Measurements from ENCODE around the gene PNPLA3.

The PNPLA3 gene

DNA sequence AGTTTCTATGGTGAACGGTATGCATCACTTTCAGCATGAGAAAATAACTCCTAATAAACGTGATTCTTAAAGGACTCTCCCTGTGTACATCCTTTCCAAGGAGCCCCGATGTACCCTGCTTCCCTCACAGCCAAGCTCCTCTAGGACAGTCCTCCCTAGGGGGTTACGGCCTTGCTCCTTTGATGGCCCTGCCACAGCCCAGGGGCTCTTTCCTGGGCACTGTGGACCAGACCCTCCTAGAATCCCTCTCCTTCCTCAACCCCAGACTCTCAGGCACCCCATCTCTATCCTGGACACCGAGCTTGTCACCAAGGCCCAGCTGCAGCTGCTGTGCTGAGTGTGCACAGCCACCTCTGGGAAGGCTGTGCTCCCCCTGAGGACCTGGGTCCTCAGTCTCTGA is 27.8 kb downstream of the PNPLA3 start:
- H3K9me3 ChIP-seq (ENCODE audit: control insufficient read depth, insufficient read depth, low read depth, low read length): no peaks in the 10 kb centered on the region
- no peak overlapping the region for H3K27ac ChIP-seq (ENCODE audit: low read depth, low read length)
- H3K36me3 ChIP-seq (ENCODE audit: control insufficient read depth, insufficient read depth, low read length): peaks cover 18% of the 10 kb centered on the region
- H3K4me3 ChIP-seq (ENCODE audit: low read depth, low read length): no peak overlapping the region
- no peak overlapping the region for H3K9ac ChIP-seq (ENCODE audit: low read length)
- H3K4me1 ChIP-seq (ENCODE audit: control insufficient read depth, insufficient read depth, low read length): peaks cover 11% of the 10 kb centered on the region
- H3K27me3 ChIP-seq (ENCODE audit: control insufficient read depth, insufficient read depth, low read length): no peaks in the 10 kb centered on the region

DNA sequence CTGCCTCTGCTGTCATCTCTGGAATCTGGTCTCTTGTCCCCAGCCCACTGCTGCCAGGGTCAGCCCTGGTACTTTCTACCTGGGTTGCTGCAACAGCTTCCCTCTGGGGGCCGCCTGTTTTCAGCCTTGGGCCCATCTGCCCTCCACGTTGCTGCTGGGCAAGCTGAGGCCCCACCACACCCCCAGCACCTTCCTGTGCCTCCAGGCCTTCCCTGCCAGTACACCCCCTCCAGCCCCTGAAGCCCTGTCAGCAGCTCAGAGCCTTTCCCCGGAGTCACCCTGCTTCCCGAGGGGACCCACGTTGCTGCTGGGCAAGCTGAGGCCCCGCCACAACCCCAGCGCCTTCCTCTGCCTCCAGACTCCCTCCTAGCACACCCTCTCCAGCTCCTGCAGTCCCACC is 28.4 kb downstream of the PNPLA3 start:
- Histone ChIP-seq H3K27ac (ENCODE audit: low read depth, low read length) (no peak overlapping the region), H3K9me3 (ENCODE audit: control insufficient read depth, insufficient read depth, low read depth, low read length) (no peaks in the 10 kb centered on the region), H3K4me1 (ENCODE audit: control insufficient read depth, insufficient read depth, low read length) (peaks cover 16% of the 10 kb centered on the region), H3K4me3 (ENCODE audit: low read depth, low read length) (no peak overlapping the region), H3K27me3 (ENCODE audit: control insufficient read depth, insufficient read depth, low read length) (no peaks in the 10 kb centered on the region), H3K36me3 (ENCODE audit: control insufficient read depth, insufficient read depth, low read length) (peaks cover 14% of the 10 kb centered on the region), H3K9ac (ENCODE audit: low read length) (no peak overlapping the region)

DNA sequence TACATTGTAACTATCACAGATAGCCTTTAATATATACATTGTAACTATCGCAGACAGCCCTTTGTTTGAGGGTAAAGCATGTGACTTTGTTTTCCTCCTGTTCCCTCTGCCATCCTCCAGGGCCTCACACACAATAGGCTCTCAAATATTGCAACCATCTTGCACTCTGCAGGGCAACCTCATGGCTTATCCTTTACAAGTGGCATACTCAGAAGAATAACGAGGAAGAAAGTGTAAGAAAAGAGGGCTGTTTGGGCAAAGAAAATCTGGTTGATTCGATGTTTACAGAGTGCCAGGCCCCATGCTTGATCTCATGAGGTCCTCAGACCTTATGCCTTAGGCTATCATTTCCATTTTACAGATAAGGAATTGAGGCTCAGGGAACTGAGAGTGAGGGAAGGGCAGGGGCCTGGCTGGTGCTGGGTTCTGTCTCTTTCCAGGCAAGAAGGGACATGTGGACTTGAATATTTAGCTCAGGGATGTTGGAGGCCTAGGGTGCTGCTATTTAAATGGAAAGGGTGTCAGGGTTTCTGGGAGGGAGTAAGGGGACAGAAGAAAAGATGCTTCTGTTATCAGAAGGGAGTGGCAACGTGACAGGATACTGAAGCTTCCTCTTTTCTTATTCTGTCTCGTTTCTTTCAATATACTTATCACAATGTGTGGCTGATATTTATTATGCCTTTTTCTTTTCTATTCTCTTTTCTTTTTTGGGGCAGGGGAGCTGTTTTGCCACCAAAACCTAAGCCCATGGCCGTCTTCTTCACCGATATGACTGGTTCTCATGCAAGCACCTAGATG is 30.6 kb downstream of the PNPLA3 start:
- peak overlapping the region; percentile 79 for H3K9ac ChIP-seq (ENCODE audit: low read length)
- peak overlapping the region; percentile 92 for H3K4me3 ChIP-seq (ENCODE audit: low read depth, low read length)
- H3K4me1 ChIP-seq (ENCODE audit: control insufficient read depth, insufficient read depth, low read length): peaks cover 20% of the 10 kb centered on the region
- H3K27ac ChIP-seq (ENCODE audit: low read depth, low read length): no peak overlapping the region
- no peaks in the 10 kb centered on the region for H3K27me3 ChIP-seq (ENCODE audit: control insufficient read depth, insufficient read depth, low read length)
- H3K36me3 ChIP-seq (ENCODE audit: control insufficient read depth, insufficient read depth, low read length): peaks cover 4% of the 10 kb centered on the region; the same call in 1 of the 2 replicates
- no peaks in the 10 kb centered on the region for H3K9me3 ChIP-seq (ENCODE audit: control insufficient read depth, insufficient read depth, low read depth, low read length)

GRCh38 chr22:43955040-43955882 is 31.7 kb downstream of the PNPLA3 start, which contains the start of gene SAMM50:
TSS of gene SAMM50 (plus strand) at chr22:43955442. CDS start at chr22:43955578, 136 bp downstream.
- H3K9ac ChIP-seq (ENCODE audit: low read length): peak within 1 kb of the TSS; percentile 79
- no peaks in the 10 kb centered on the region for H3K9me3 ChIP-seq (ENCODE audit: control insufficient read depth, insufficient read depth, low read depth, low read length)
- peak within 1 kb of the TSS; percentile 73; the same call in 1 of the 2 replicates for H3K27ac ChIP-seq (ENCODE audit: low read depth, low read length)
- no peaks in the 10 kb centered on the region for H3K27me3 ChIP-seq (ENCODE audit: control insufficient read depth, insufficient read depth, low read length)
- H3K36me3 ChIP-seq (ENCODE audit: control insufficient read depth, insufficient read depth, low read length): no peaks in the 10 kb centered on the region
- H3K4me1 ChIP-seq (ENCODE audit: control insufficient read depth, insufficient read depth, low read length): peaks cover 20% of the 10 kb centered on the region
- H3K4me3 ChIP-seq (ENCODE audit: low read depth, low read length): peak within 1 kb of the TSS; percentile 92

GRCh38 chr22:43955883-43956782 is 32.5 kb downstream of the PNPLA3 start:
- peaks cover 20% of the 10 kb centered on the region for H3K4me1 ChIP-seq (ENCODE audit: control insufficient read depth, insufficient read depth, low read length)
- peak overlapping the region; percentile 79 for H3K9ac ChIP-seq (ENCODE audit: low read length)
- H3K4me3 ChIP-seq (ENCODE audit: low read depth, low read length): peak overlapping the region; percentile 92
- peak overlapping the region; percentile 73; the same call in 1 of the 2 replicates for H3K27ac ChIP-seq (ENCODE audit: low read depth, low read length)
- H3K36me3 ChIP-seq (ENCODE audit: control insufficient read depth, insufficient read depth, low read length): no peaks in the 10 kb centered on the region
- no peaks in the 10 kb centered on the region for H3K27me3 ChIP-seq (ENCODE audit: control insufficient read depth, insufficient read depth, low read length)
- no peaks in the 10 kb centered on the region for H3K9me3 ChIP-seq (ENCODE audit: control insufficient read depth, insufficient read depth, low read depth, low read length)

DNA sequence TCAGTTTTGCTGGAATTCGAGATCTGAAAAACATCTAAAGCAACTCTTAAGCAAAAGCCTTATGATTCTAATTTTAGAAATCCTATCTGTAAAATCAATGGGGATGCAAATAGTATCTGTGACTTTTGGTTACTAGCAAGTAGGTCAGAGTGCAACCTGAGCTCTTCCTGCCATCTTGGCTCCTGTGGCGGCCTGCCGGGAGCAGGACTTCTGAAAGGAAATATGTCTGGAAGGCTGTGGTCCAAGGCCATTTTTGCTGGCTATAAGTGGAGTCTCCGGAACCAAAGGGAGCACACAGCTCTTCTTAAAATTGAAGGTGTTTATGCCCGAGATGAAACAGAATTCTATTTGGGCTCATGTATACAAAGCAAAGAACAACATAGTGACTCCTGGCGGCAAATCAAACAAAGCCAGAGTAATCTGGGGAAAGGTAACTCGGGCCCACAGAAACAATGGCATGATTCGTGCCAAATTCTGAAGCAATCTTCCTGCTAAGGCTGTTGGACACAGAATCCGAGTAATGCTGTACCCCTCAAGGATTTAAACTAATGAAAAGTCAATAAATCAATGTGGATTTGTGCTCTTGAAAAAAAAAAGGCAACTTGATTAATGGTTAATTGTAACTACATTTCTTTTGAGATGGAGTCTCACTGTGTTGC is 33.3 kb downstream of the PNPLA3 start:
- H3K9me3 ChIP-seq (ENCODE audit: control insufficient read depth, insufficient read depth, low read depth, low read length): no peaks in the 10 kb centered on the region
- H3K27me3 ChIP-seq (ENCODE audit: control insufficient read depth, insufficient read depth, low read length): no peaks in the 10 kb centered on the region
- H3K36me3 ChIP-seq (ENCODE audit: control insufficient read depth, insufficient read depth, low read length): no peaks in the 10 kb centered on the region
- peak overlapping the region; percentile 92 for H3K4me3 ChIP-seq (ENCODE audit: low read depth, low read length)
- peaks cover 20% of the 10 kb centered on the region for H3K4me1 ChIP-seq (ENCODE audit: control insufficient read depth, insufficient read depth, low read length)
- no peak overlapping the region for H3K27ac ChIP-seq (ENCODE audit: low read depth, low read length)
- H3K9ac ChIP-seq (ENCODE audit: low read length): no peak overlapping the region

- H3K27ac ChIP-seq (ENCODE audit: low read depth, low read length): no peak overlapping the region
- no peak overlapping the region for H3K9ac ChIP-seq (ENCODE audit: low read length)
Measured at GRCh38 chr22:43957871-43958270, 34.3 kb downstream of the PNPLA3 start.

GRCh38 chr22:43964314-43964857 is 40.8 kb downstream of the PNPLA3 start:
- Histone ChIP-seq H3K27me3 (ENCODE audit: control insufficient read depth, insufficient read depth, low read length) (no peaks in the 10 kb centered on the region), H3K9ac (ENCODE audit: low read length) (no peak overlapping the region), H3K36me3 (ENCODE audit: control insufficient read depth, insufficient read depth, low read length) (peaks cover 56% of the 10 kb centered on the region), H3K4me1 (ENCODE audit: control insufficient read depth, insufficient read depth, low read length) (no peaks in the 10 kb centered on the region), H3K4me3 (ENCODE audit: low read depth, low read length) (no peak overlapping the region), H3K9me3 (ENCODE audit: control insufficient read depth, insufficient read depth, low read depth, low read length) (no peaks in the 10 kb centered on the region), H3K27ac (ENCODE audit: low read depth, low read length) (no peak overlapping the region)

More at GRCh38 chr22:43957871-43958270, 34.3 kb downstream of the PNPLA3 start:
- Histone ChIP-seq H3K4me3 (ENCODE audit: low read depth, low read length) (no peak overlapping the region), H3K4me1 (ENCODE audit: control insufficient read depth, insufficient read depth, low read length) (peaks cover 20% of the 10 kb centered on the region), H3K36me3 (ENCODE audit: control insufficient read depth, insufficient read depth, low read length) (peaks cover under 1% of the 10 kb centered on the region; the same call in 1 of the 2 replicates), H3K9me3 (ENCODE audit: control insufficient read depth, insufficient read depth, low read depth, low read length) (no peaks in the 10 kb centered on the region), H3K27me3 (ENCODE audit: control insufficient read depth, insufficient read depth, low read length) (no peaks in the 10 kb centered on the region)

DNA sequence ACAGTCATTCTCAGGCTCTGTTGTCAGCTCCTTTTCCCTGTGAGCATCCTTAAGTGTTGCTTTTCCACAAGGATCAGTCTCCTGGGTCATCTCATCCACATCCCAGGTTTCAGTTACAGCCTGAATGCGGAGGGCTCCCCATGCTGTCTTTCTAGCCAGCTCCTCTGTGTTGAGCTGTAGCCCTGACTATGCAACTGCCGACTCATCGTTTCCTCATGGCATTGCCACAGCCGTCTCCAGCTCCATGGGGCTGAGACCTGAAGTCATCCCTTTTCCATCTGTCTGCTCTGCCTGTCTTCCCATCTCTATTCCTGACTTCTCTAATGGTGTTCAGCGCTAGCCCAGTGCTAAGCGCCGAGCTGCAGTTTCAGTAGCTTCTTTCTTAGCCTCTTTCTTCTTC is 43.5 kb downstream of the PNPLA3 start:
- peaks cover 76% of the 10 kb centered on the region for H3K36me3 ChIP-seq (ENCODE audit: control insufficient read depth, insufficient read depth, low read length)
- no peak overlapping the region for H3K9ac ChIP-seq (ENCODE audit: low read length)
- no peaks in the 10 kb centered on the region for H3K9me3 ChIP-seq (ENCODE audit: control insufficient read depth, insufficient read depth, low read depth, low read length)
- no peaks in the 10 kb centered on the region for H3K27me3 ChIP-seq (ENCODE audit: control insufficient read depth, insufficient read depth, low read length)
- no peak overlapping the region for H3K27ac ChIP-seq (ENCODE audit: low read depth, low read length)
- no peaks in the 10 kb centered on the region for H3K4me1 ChIP-seq (ENCODE audit: control insufficient read depth, insufficient read depth, low read length)
- no peak overlapping the region for H3K4me3 ChIP-seq (ENCODE audit: low read depth, low read length)

- H3K36me3 ChIP-seq (ENCODE audit: control insufficient read depth, insufficient read depth, low read length): peaks cover 84% of the 10 kb centered on the region
Measured at GRCh38 chr22:43968614-43969013, 45.0 kb downstream of the PNPLA3 start.

More at GRCh38 chr22:43968614-43969013, 45.0 kb downstream of the PNPLA3 start:
- no peak overlapping the region for H3K4me3 ChIP-seq (ENCODE audit: low read depth, low read length)
- no peak overlapping the region for H3K27ac ChIP-seq (ENCODE audit: low read depth, low read length)
- no peaks in the 10 kb centered on the region for H3K27me3 ChIP-seq (ENCODE audit: control insufficient read depth, insufficient read depth, low read length)
- no peak overlapping the region for H3K9ac ChIP-seq (ENCODE audit: low read length)
- no peaks in the 10 kb centered on the region for H3K9me3 ChIP-seq (ENCODE audit: control insufficient read depth, insufficient read depth, low read depth, low read length)
- H3K4me1 ChIP-seq (ENCODE audit: control insufficient read depth, insufficient read depth, low read length): no peaks in the 10 kb centered on the region

Measured in HUES6 (cell line).